ENCODE results near the gene RBM20. TPM values are rescaled to one million over a fixed set of nuclear protein-coding genes. Genes with fewer than 3 reads are reported as not detected.

RBM20 gene
- total and polyA plus RNA-seq, 2 of the 4 experiments (the other 2 are of a cell fraction) = under 0.01 to 0.15 TPM

GRCh38 chr10:110848106-110848505 lies 204.0 kb downstream of the RBM20 start:
- no TSS peak for BruUV-seq (replicated peaks)
- Histone ChIP-seq H2AK9ac (replicated peaks; ENCODE audit: low read depth, low read length, poor library complexity) (no peak overlapping the region), H3K27ac (ENCODE audit: insufficient read depth, low read length) (no peak overlapping the region), H3K4ac (ENCODE audit: low read depth, low read length) (no peak overlapping the region), H2BK15ac (ENCODE audit: low read depth, low read length) (no peak overlapping the region), H4K20me1 (ENCODE audit: insufficient read depth, low read length) (no peaks in the 10 kb centered on the region), H3K4me1 (ENCODE audit: control insufficient read depth, insufficient read depth, low read length) (no peaks in the 10 kb centered on the region), H3K9me3 (ENCODE audit: control insufficient read depth, insufficient read depth, low read length) (no peaks in the 10 kb centered on the region), H4K91ac (ENCODE audit: insufficient read depth, low read depth, low read length) (no peak overlapping the region), H3K56ac (ENCODE audit: extremely low read depth, insufficient read depth, low read length) (no peak overlapping the region), H3K14ac (replicated peaks; ENCODE audit: low read depth, low read length) (no peak overlapping the region), H3K9ac (ENCODE audit: low read depth, low read length) (no peak overlapping the region), H2BK120ac (ENCODE audit: low read depth, low read length) (no peak overlapping the region), H4K8ac (ENCODE audit: low read depth in 2 of 2, low read length in 2 of 2) (no peak overlapping the region), H2BK5ac (ENCODE audit: low read depth, low read length, poor library complexity, severe bottlenecking) (no peak overlapping the region), H3K9me1 (ENCODE audit: insufficient read depth, low read length) (no peaks in the 10 kb centered on the region), H2AK5ac (ENCODE audit: low read depth, low read length) (no peak overlapping the region), H3K27me3 (ENCODE audit: control insufficient read depth, insufficient read depth, low read length) (peaks cover 32% of the 10 kb centered on the region), H3K79me1 (ENCODE audit: low read depth in 1 of 2, low read length in 2 of 2) (no peaks in the 10 kb centered on the region), H3K4me2 (ENCODE audit: low read depth, low read length) (no peak overlapping the region), H2AFZ (replicated peaks; ENCODE audit: low read length, poor library complexity) (no peak overlapping the region), H3K4me3 (ENCODE audit: insufficient read depth, low read depth, low read length) (no peak overlapping the region), H2BK20ac (ENCODE audit: low read depth, low read length) (no peak overlapping the region), H4K5ac (ENCODE audit: low read depth, low read length) (no peak overlapping the region), H3K23ac (ENCODE audit: low read depth, low read length) (no peak overlapping the region), H3K36me3 (ENCODE audit: control insufficient read depth, insufficient read depth, low read length) (no peaks in the 10 kb centered on the region), H3K18ac (ENCODE audit: low read depth, low read length) (no peak overlapping the region)
- dilution Hi-C loops (cut with HindIII; ENCODE audit: low sequenced_read_pairs, unreplicated experiment) (no loop called here), intact Hi-C loops (cut with micrococcal nuclease) (no loop called here), in situ Hi-C loops (cut with MboI; ENCODE audit: low sequenced_read_pairs) (no loop called here)
- ChIA-PET CTCF (interaction anchor here (0.8 kb wide), 1 partner anchor 12 kb away, joined by 3 read pairs; no protein-coding TSS in a partner anchor), POLR2A (ENCODE audit: unreplicated experiment) (no interaction called here)
- TF ChIP-seq CHD1 (IDR thresholded peaks at IDR 0.05; ENCODE audit: low read depth, low read length) = no peak
- DNase-seq (no peak), ATAC-seq (ENCODE audit: low read depth) (no peak)
- WGBS, 2 experiments (ENCODE audit: extremely low coverage in 2 of 2, insufficient read length in 1 of 2) = 80% methylated on average over 1 of the region's 2 CpGs; no CpG with 5 or more reads in 1 of the 2 experiments
